Hippocampal formation (tissue), 2 donors: ENCODE measurements around the gene CBX6.

ENCODE experiments used
- DNase-seq, 2 donors: peaks; one replicate each; lab custom pipeline; 2025; lab: John Stamatoyannopoulos, UW

CBX6 gene

GRCh38 chr22:38819387-38819940, 52.6 kb downstream of the CBX6 start:
- no peak for DNase-seq

GRCh38 chr22:38817196-38817595, 54.8 kb downstream of the CBX6 start:
- no peak for DNase-seq

- no peak for DNase-seq
Observed at GRCh38 chr22:38815842-38816241, 56.2 kb downstream of the CBX6 start.
